Measurements from ENCODE around the gene NTN4. TPM values are rescaled to one million over a fixed set of nuclear protein-coding genes. Genes with fewer than 3 reads are reported as not detected.

The NTN4 gene
- total RNA-seq, 1 experiment from 2014 or later = 0.17 TPM

- Histone ChIP-seq H3K56ac (ENCODE audit: insufficient read length, low read depth, low read length) (no peak overlapping the region), H4K5ac (ENCODE audit: insufficient read length, low read depth, low read length) (no peak overlapping the region), H4K20me1 (ENCODE audit: control insufficient read depth, insufficient read depth, insufficient read length) (no peaks in the 10 kb centered on the region), H3K4me2 (ENCODE audit: insufficient read depth, insufficient read length, low read length) (no peak overlapping the region), H3K27ac (ENCODE audit: insufficient read length, low read depth, low read length) (no peak overlapping the region), H4K8ac (replicated peaks; ENCODE audit: insufficient read length, low read depth, low read length) (no peak overlapping the region), H3K23me2 (ENCODE audit: insufficient read length, low read depth, low read length, poor library complexity, severe bottlenecking) (no peaks in the 10 kb centered on the region), H2BK12ac (ENCODE audit: insufficient read length, low read depth, low read length) (no peak overlapping the region), H2BK5ac (ENCODE audit: insufficient read length, low read length) (no peak overlapping the region), H2AK5ac (ENCODE audit: insufficient read length, low read length) (no peak overlapping the region), H3T11ph (ENCODE audit: low read length) (no peak overlapping the region), H2BK120ac (ENCODE audit: low read depth, low read length, poor library complexity, severe bottlenecking) (no peak overlapping the region), H3K9ac (ENCODE audit: extremely low read depth, insufficient read length, low read length) (no peak overlapping the region), H4K91ac (ENCODE audit: insufficient read length, low read depth, low read length) (no peak overlapping the region), H3K14ac (ENCODE audit: insufficient read depth, low read length) (no peak overlapping the region; the same call in 1 of the 2 replicates), H3K9me3 (ENCODE audit: control insufficient read depth, low read depth, low read length) (no peaks in the 10 kb centered on the region), H2BK20ac (ENCODE audit: low read depth, low read length, poor library complexity, severe bottlenecking) (no peak overlapping the region), H2AFZ (ENCODE audit: low read length) (no peak overlapping the region), H3K18ac (ENCODE audit: insufficient read length, low read depth, low read length) (no peak overlapping the region), H3K79me2 (ENCODE audit: insufficient read depth, low read length) (no peaks in the 10 kb centered on the region), H2BK15ac (ENCODE audit: low read depth, low read length) (no peak overlapping the region), H3K79me1 (ENCODE audit: insufficient read depth, low read depth, low read length, poor library complexity, severe bottlenecking) (no peaks in the 10 kb centered on the region), H3K27me3 (ENCODE audit: insufficient read depth, low read length) (no peaks in the 10 kb centered on the region), H3K4me1 (ENCODE audit: insufficient read depth, low read length) (no peaks in the 10 kb centered on the region; the same call in 1 of the 2 replicates), H3K23ac (ENCODE audit: insufficient read length, low read depth, low read length) (no peak overlapping the region), H3K4ac (ENCODE audit: low read depth, low read length) (no peak overlapping the region)
- peak; percentile 86 for TF ChIP-seq CTCF (conservative IDR thresholded peaks at IDR 0.05)
- no CpG with 5 or more reads among the region's 18 CpGs for WGBS (ENCODE audit: extremely low coverage, insufficient read length, low lambda C conversion rate)
- DNase-seq = peak; percentile 96
- Mint-ChIP-seq H3K4me3 (no peak overlapping the region), H3K4me1 (peaks cover 16 to 21% of the 10 kb centered on the region in 2 experiments), H3K27ac (peak overlapping the region; percentile 70 to 93 (median 70)), H3K27me3 (ENCODE audit: low read depth) (no peaks in the 10 kb centered on the region), H3K36me3 (ENCODE audit: insufficient read depth in 1 of 3, low read depth in 3 of 3) (no peaks in the 10 kb centered on the region), H3K9me3 (no peaks in the 10 kb centered on the region)
Measured at GRCh38 chr12:95623554-95624170, 166.9 kb downstream of the NTN4 start.
